ENCODE results near the gene KRT85. TPM values are rescaled to one million over a fixed set of nuclear protein-coding genes. Genes with fewer than 3 reads are reported as not detected.

The KRT85 gene
- polyA plus RNA-seq (not detected in 3 replicates), polyA minus RNA-seq (not detected in 3 replicates)
- polyA plus RNA-seq (2011; ENCODE audit: low read depth), result not detected
- not detected in 2 replicates for polyA plus RNA-seq (2011; cell fraction: cytosol; rRNA removed)
- not detected in 2 replicates for polyA plus RNA-seq (2011; cell fraction: nucleus; rRNA removed)
- not detected in 2 replicates for polyA plus RNA-seq (2012; ENCODE audit: low replicate concordance)
- polyA minus RNA-seq (2011; cell fraction: cytosol; rRNA and poly(A)+ RNA removed), result not detected
- not detected in 2 replicates for polyA minus RNA-seq (2011; cell fraction: nucleus; rRNA and poly(A)+ RNA removed)

GRCh38 chr12:52366738-52367485, at the start of gene KRT85:
TSS of gene KRT85 (minus strand) at chr12:52367481. CDS start at chr12:52367405, 76 bp downstream.
- FAIRE-seq, result no peak
- TF ChIP-seq EZH2 (IDR thresholded peaks at IDR 0.05; ENCODE audit: low read length), result no peak
- dilution Hi-C loops (cut with MboI; ENCODE audit: extremely low pct_ligation_motif_present, low sequenced_read_pairs), result no loop called here

GRCh38 chr12:52416795-52417194, 49.5 kb upstream of the KRT85 start:
- H3K4me1 ChIP-seq (ENCODE audit: control insufficient read depth, extremely low read depth, insufficient read depth, low read length), result peaks cover 29% of the 10 kb centered on the region
- FAIRE-seq, result no peak
- peak overlapping the region; percentile 27 for H3K27ac ChIP-seq (ENCODE audit: control insufficient read depth, insufficient read depth, low read length)
- no peak overlapping the region for H3K4me3 ChIP-seq (ENCODE audit: control insufficient read depth in 2 of 3, extremely low read depth in 1 of 3, insufficient read depth in 2 of 3, low read depth in 1 of 3, low read length in 3 of 3)
- no peak for TF ChIP-seq EZH2 (IDR thresholded peaks at IDR 0.05; ENCODE audit: low read length)
- TF ChIP-seq CTCF (optimal IDR thresholded peaks at IDR 0.05 in 1 of 3, IDR thresholded peaks at IDR 0.05 in 1 of 3, conservative IDR thresholded peaks at IDR 0.05 in 1 of 3; ENCODE audit: extremely low read depth in 1 of 3, insufficient read depth in 2 of 3, low read length in 3 of 3), result no peak
- no peak for DNase-seq (ENCODE audit: low read depth, low spot score)
- H3K79me2 ChIP-seq (ENCODE audit: control insufficient read depth, insufficient read depth, low read length), result no peaks in the 10 kb centered on the region
- H4K20me1 ChIP-seq (ENCODE audit: control insufficient read depth, extremely low read depth, insufficient read depth, low read length), result no peaks in the 10 kb centered on the region
- H3K36me3 ChIP-seq (ENCODE audit: control insufficient read depth in 2 of 2, extremely low read depth in 1 of 2, insufficient read depth in 2 of 2, low read length in 2 of 2), result no peaks in the 10 kb centered on the region
- dilution Hi-C loops (cut with MboI; ENCODE audit: extremely low pct_ligation_motif_present, low sequenced_read_pairs), result no loop called here
- H3K27me3 ChIP-seq (ENCODE audit: control insufficient read depth, extremely low read depth, insufficient read depth, low read length), result no peaks in the 10 kb centered on the region
- no peak overlapping the region for H3K9ac ChIP-seq (ENCODE audit: control insufficient read depth, extremely low read depth, insufficient read depth, low read length)
- H3K9me3 ChIP-seq (ENCODE audit: control insufficient read depth, low read depth, low read length), result no peaks in the 10 kb centered on the region
- H2AFZ ChIP-seq (ENCODE audit: control insufficient read depth, low read length), result no peak overlapping the region
- H3K9me1 ChIP-seq (ENCODE audit: control insufficient read depth, extremely low read depth, insufficient read depth, low read length), result no peaks in the 10 kb centered on the region
- no peak overlapping the region for H3K4me2 ChIP-seq (ENCODE audit: control insufficient read depth, extremely low read depth, insufficient read depth, low read depth, low read length)

More at GRCh38 chr12:52366738-52367485, at the start of gene KRT85:
- Histone ChIP-seq H3K4me1 (ENCODE audit: control insufficient read depth, extremely low read depth, insufficient read depth, low read length) (no peaks in the 10 kb centered on the region), H3K4me3 (ENCODE audit: control insufficient read depth in 2 of 3, extremely low read depth in 1 of 3, insufficient read depth in 2 of 3, low read depth in 1 of 3, low read length in 3 of 3) (no peak within 1 kb of the TSS), H4K20me1 (ENCODE audit: control insufficient read depth, extremely low read depth, insufficient read depth, low read length) (no peaks in the 10 kb centered on the region), H3K27me3 (ENCODE audit: control insufficient read depth, extremely low read depth, insufficient read depth, low read length) (peaks cover 12% of the 10 kb centered on the region), H3K9me3 (ENCODE audit: control insufficient read depth, low read depth, low read length) (no peaks in the 10 kb centered on the region), H3K36me3 (ENCODE audit: control insufficient read depth in 2 of 2, extremely low read depth in 1 of 2, insufficient read depth in 2 of 2, low read length in 2 of 2) (no peaks in the 10 kb centered on the region), H2AFZ (ENCODE audit: control insufficient read depth, low read length) (no peak within 1 kb of the TSS), H3K79me2 (ENCODE audit: control insufficient read depth, insufficient read depth, low read length) (no peaks in the 10 kb centered on the region), H3K4me2 (ENCODE audit: control insufficient read depth, extremely low read depth, insufficient read depth, low read depth, low read length) (no peak within 1 kb of the TSS), H3K9ac (ENCODE audit: control insufficient read depth, extremely low read depth, insufficient read depth, low read length) (no peak within 1 kb of the TSS), H3K27ac (ENCODE audit: control insufficient read depth, insufficient read depth, low read length) (no peak within 1 kb of the TSS), H3K9me1 (ENCODE audit: control insufficient read depth, extremely low read depth, insufficient read depth, low read length) (no peaks in the 10 kb centered on the region)
- DNase-seq (ENCODE audit: low read depth, low spot score), result no peak

Measured in keratinocyte (primary cell).